Mucosa of rectum (tissue), 2 donors: ENCODE results near the gene CCR8.
"Not testable (repeated sequence)": the region's sequence is repeated elsewhere in the genome, so short reads cannot be mapped to it uniquely, and the experiment has no call there.

Experiments
- H3K27ac ChIP-seq, 2 donors: one replicate each; pipeline ENCODE4 v1.7.0; 2013; ENCODE audit warnings: inconsistent platforms in 2 of 2, low read depth in 2 of 2, low read length in 2 of 2
- H3K27me3 ChIP-seq, 2 donors: one replicate each; pipeline ENCODE4 v1.7.0; 2013; ENCODE audit warnings: low read length in 2 of 2; ENCODE audit not compliant: control insufficient read depth in 2 of 2, insufficient read depth in 2 of 2
- H3K36me3 ChIP-seq, 2 donors: one replicate each; pipeline ENCODE4 v1.7.0; 2013; ENCODE audit warnings: low read length in 2 of 2; ENCODE audit not compliant: control insufficient read depth in 2 of 2, insufficient read depth in 2 of 2
- H3K4me1 ChIP-seq, 2 donors: one replicate each; pipeline ENCODE4 v1.7.0; 2013; ENCODE audit warnings: low read length in 2 of 2, mild to moderate bottlenecking in 1 of 2; ENCODE audit not compliant: control insufficient read depth in 2 of 2, insufficient read depth in 2 of 2
- H3K4me3 ChIP-seq, 2 donors: one replicate each; pipeline ENCODE4 v1.7.0; 2013; ENCODE audit warnings: low read length in 2 of 2
- H3K9ac ChIP-seq, 2 donors: one replicate each; pipeline ENCODE4 v1.7.0; 2013; ENCODE audit warnings: low read length in 2 of 2, low read depth in 1 of 2, mild to moderate bottlenecking in 1 of 2
- H3K9me3 ChIP-seq, 2 donors: one replicate each; pipeline ENCODE4 v1.7.0; 2013; ENCODE audit warnings: low read length in 2 of 2; ENCODE audit not compliant: control insufficient read depth in 2 of 2
- donor health status: healthy.
- donor health status: Normal muscosa, but diverticular disease.

CCR8 gene

DNA sequence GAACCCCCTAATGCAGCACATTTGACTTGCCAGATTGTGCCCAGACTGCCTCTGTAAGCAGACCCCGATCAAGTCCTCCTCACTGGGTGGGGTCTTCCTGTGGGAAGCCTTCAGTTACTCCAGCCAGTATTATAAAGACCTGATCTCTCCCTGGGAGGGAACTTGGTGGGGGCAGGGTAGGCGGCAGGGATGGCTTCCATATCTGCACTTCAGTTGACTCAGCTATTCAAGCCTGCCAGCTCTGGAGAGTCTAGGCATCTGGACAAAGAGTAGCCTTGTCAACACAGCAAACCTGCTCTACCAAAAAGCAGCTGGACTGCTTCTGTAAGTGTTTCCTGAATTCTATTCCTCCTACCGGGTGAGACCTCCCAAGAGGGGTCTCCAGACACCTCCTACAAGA lies 32.7 kb downstream of the CCR8 start:
- H3K9me3 ChIP-seq = no peaks in the 10 kb centered on the region
- no peak overlapping the region for H3K9ac ChIP-seq
- no peaks in the 10 kb centered on the region for H3K36me3 ChIP-seq
- no peaks in the 10 kb centered on the region for H3K4me1 ChIP-seq
- H3K4me3 ChIP-seq = no peak overlapping the region
- H3K27me3 ChIP-seq = no peaks in the 10 kb centered on the region
- H3K27ac ChIP-seq = no peak overlapping the region

DNA sequence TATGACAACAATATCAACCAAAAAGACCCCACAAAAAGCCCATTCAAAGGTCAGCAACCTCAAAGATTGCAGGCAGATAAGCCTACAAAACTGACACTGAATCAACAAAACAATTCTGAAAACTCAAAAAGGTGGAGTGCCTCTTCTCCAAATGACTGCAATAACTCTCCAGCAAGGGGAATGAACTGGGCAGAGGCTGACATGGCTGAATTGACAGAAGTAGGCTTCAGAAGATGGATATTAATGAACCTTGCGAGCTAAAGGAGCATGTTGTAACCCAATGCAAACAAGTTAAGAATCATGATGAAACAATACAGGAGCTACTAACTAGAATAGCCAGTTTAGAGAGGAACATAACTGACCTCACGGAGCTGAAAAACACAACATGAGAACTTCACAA lies 33.3 kb downstream of the CCR8 start:
- no peak overlapping the region for H3K4me3 ChIP-seq
- no peak overlapping the region for H3K27ac ChIP-seq
- H3K4me1 ChIP-seq = no peaks in the 10 kb centered on the region
- H3K36me3 ChIP-seq = no peaks in the 10 kb centered on the region
- no peaks in the 10 kb centered on the region for H3K9me3 ChIP-seq
- H3K27me3 ChIP-seq = no peaks in the 10 kb centered on the region
- H3K9ac ChIP-seq = no peak overlapping the region

DNA sequence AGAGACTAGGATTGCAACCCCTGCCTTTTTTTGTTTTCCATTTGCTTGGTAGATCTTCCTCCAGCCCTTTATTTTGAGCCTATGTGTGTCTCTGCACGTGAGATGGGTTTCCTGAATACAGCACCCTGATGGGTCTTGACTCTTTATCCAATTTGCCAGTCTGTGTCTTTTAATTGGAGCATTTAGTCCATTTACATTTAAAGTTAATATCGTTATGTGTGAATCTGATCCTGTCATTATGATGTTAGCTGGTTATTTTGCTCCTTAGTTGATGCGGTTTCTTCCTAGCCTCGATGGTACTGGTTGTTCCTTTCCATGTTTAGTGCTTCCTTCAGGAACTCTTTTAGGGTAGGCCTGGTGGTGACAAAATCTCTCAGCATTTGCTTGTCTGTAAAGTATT lies 40.9 kb downstream of the CCR8 start:
- H3K36me3 ChIP-seq, H3K9ac ChIP-seq, H3K27me3 ChIP-seq, H3K27ac ChIP-seq, H3K9me3 ChIP-seq, H3K4me1 ChIP-seq, H3K4me3 ChIP-seq: not testable (repeated sequence)

DNA sequence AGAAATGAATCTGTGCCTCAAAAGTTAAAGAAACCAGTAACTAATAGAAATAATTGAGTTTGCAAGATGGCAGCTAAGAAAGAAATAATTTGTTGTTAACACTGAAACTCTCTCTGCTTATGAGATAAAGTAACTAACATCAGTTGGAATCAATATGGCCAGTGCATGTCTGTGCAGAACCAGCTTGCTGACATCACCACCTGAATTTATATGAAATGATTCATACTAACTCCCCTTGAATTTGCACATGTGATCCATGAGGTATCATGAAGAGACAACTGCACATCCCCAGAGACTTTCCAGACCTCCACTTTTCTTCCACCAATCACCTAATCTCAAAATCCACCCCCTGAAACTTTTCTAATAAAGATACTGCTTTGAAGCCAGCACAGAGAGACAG lies 43.3 kb downstream of the CCR8 start:
- no peak overlapping the region for H3K9ac ChIP-seq
- H3K36me3 ChIP-seq = no peaks in the 10 kb centered on the region
- no peak overlapping the region for H3K27ac ChIP-seq
- no peaks in the 10 kb centered on the region for H3K9me3 ChIP-seq
- no peak overlapping the region for H3K4me3 ChIP-seq
- no peaks in the 10 kb centered on the region for H3K27me3 ChIP-seq
- no peaks in the 10 kb centered on the region for H3K4me1 ChIP-seq

DNA sequence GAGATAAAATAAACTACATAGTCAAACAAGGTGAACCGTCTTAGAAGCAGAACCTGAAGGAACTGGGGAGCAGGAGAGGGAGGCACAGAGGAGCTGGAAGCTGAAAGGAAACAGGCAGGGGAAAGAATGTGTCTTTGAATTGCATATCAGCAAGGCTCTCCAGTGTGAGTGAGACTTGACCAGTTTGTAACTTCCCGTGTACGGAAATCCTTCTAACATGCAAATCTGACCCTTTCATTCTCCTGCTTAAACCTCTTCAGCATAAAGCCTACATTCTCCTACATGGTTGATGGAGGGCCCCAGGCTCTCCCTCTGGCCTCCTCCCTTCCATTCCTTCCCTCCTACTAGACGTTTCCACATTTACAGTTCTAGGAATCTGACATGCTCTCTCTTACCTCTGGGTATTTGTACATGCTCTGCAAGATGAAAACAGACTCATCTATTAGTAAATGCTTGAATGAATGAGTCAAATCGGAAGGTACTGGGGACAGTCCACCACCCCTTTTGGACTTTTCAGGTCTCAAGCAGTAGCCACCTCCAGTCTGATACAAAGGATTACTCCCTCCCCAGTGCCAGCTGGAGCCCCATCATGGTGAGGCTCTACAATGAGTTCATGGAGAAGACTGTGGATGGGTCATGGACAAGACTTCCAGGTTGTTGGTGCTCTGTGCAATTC lies 47.6 kb downstream of the CCR8 start:
- Histone ChIP-seq H3K27ac (no peak overlapping the region), H3K27me3 (no peaks in the 10 kb centered on the region), H3K9me3 (no peaks in the 10 kb centered on the region), H3K9ac (no peak overlapping the region), H3K4me1 (peaks cover 0 to 4% of the 10 kb centered on the region in 2 donors), H3K36me3 (no peaks in the 10 kb centered on the region), H3K4me3 (no peak overlapping the region)

DNA sequence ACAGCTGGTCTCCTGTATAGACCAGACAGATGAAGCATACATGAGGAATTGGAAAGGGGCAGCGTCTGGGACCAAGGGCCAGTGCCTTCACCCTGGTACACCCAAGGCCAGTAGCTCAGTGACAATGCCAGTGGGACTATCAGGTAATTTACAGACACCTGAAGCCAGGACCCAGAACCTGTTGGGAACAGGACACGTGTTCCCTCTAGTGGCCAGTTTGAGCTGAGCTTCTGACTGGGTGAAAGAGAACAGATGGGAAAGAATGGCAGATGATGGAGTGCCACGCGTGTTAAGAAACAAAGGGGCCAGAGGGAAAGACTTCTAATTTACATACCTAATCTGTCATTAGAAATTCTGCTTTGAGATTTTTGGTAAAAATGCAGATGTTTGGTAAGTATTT lies 48.6 kb downstream of the CCR8 start:
- Histone ChIP-seq H3K27me3 (no peaks in the 10 kb centered on the region), H3K4me3 (no peak overlapping the region), H3K36me3 (no peaks in the 10 kb centered on the region), H3K27ac (no peak overlapping the region), H3K9me3 (no peaks in the 10 kb centered on the region), H3K9ac (no peak overlapping the region), H3K4me1 (peaks cover 5 to 11% of the 10 kb centered on the region in 2 donors)

DNA sequence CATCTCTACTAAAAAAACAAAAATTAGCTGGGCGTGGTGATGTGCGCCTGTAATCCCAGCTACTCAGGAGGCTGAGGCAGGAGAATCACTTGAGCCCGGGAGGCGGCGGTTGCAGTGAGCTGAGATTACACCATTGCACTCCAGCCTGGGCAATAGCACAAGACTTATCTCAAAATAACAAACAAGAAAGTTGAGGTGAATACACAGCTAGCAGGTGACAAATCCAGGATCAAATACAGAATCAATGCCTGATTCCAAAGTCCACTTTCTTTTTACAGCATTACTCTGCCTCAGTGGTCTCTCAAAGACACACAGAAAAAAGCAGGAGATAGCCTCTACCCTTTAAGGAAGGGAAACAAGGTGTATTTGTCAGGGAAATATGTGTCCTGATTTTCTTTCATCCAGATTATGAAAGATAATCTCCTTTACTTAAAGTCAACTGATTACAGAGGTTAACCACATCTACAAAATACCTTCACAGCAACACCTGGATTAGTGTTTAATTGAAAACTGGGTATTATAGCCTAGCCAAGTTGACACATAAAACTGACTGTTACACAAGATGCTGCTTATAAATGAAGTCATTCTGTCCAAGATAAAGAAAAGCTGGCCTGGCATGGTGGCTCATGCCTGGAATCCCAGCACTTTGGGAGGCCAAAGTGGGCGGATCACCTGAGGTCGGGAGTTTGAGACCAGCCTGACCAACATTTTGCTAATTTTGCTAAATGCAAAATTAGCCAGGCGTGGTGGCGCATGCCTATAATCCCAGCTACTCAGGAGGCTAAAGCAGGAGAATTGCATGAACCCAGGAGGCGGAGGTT lies 49.7 kb downstream of the CCR8 start:
- no peak overlapping the region for H3K27ac ChIP-seq
- H3K4me1 ChIP-seq = peaks cover 5 to 11% of the 10 kb centered on the region in 2 donors
- H3K36me3 ChIP-seq = no peaks in the 10 kb centered on the region
- no peaks in the 10 kb centered on the region for H3K9me3 ChIP-seq
- H3K4me3 ChIP-seq = no peak overlapping the region
- no peaks in the 10 kb centered on the region for H3K27me3 ChIP-seq
- no peak overlapping the region for H3K9ac ChIP-seq

DNA sequence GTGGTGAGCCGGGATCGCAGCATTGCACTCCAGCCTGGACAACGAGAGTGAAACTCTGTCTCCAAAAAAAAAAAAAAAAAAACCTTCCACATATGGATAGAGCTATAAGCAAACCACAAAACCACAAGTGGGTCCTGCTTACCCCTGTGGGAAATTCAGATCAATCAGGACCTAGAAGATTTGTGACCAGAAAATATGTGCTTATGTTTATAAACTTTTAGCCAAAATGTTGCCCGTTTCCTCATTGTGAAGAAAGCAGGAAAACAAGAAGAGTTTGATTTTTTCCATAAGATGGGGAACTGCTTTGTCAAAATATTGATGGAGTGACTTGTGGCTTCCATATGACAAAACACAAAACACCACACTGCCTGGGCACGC lies 50.3 kb downstream of the CCR8 start:
- H3K36me3 ChIP-seq = no peaks in the 10 kb centered on the region
- H3K27ac ChIP-seq = no peak overlapping the region
- no peak overlapping the region for H3K9ac ChIP-seq
- H3K4me3 ChIP-seq = no peak overlapping the region
- H3K9me3 ChIP-seq = no peaks in the 10 kb centered on the region
- no peaks in the 10 kb centered on the region for H3K27me3 ChIP-seq
- peaks cover 7 to 16% of the 10 kb centered on the region in 2 donors for H3K4me1 ChIP-seq

DNA sequence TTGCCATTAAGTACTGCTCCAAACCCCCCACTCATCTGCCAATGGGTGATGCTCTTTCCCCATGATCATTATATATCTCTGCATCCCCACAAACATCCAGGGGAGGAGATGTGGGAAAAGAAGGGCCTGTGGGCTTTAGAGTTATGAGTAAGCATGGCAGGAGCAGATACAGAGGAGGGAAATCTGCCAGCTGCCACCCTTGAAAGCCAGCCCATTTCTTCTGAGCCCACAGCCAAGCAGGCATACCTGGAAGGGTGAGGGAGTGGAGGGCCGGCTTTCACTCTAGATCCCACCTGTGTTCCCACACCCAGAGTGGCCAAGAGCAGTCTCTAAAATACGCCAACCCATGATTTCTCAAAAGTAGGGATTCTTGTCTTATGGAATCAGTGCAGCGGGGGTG lies 51.9 kb downstream of the CCR8 start:
- H3K27me3 ChIP-seq = no peaks in the 10 kb centered on the region
- peaks cover 17 to 27% of the 10 kb centered on the region in 2 donors for H3K4me1 ChIP-seq
- no peak overlapping the region for H3K4me3 ChIP-seq
- H3K27ac ChIP-seq = no peak overlapping the region
- no peaks in the 10 kb centered on the region for H3K9me3 ChIP-seq
- no peaks in the 10 kb centered on the region for H3K36me3 ChIP-seq
- no peak overlapping the region for H3K9ac ChIP-seq
